Hematopoietic multipotent progenitor cell treated with erythropoietin and hydrocortisone succinate and interleukin-3 and kit ligand, for 6 days (in vitro differentiated cells): ENCODE data around the gene RGS6.

Source experiments
- DNase-seq: peaks from one replicate; pipeline ENCODE4 v3.0.0-alpha.2; 2015

The RGS6 gene

DNA sequence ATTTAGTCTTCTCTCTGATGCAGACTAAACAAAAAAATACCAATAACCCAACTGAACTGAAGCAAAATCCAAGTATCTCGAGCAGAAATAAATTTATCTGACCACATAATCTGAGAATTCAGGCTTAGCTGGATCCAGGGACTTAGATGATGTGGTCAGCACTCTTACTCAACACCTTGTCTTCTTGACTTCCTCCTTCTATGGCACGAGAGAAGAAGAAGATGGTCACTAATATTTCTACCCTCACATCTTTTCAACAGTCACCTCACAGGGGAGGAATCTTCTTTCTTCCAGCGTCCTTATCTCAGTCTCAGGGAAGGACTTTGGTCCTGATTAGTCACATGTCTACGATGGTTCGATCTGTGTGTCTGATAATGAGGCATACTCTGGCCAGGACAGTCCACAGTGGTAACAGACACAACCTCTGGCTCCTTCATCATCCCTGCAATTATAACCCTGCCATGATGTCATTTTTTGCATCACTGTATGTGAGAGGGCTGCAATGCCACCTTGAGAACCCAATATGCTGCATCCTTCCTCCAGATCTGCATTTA is 15.8 kb downstream of the RGS6 start:
- DNase-seq = peak; percentile 42

DNA sequence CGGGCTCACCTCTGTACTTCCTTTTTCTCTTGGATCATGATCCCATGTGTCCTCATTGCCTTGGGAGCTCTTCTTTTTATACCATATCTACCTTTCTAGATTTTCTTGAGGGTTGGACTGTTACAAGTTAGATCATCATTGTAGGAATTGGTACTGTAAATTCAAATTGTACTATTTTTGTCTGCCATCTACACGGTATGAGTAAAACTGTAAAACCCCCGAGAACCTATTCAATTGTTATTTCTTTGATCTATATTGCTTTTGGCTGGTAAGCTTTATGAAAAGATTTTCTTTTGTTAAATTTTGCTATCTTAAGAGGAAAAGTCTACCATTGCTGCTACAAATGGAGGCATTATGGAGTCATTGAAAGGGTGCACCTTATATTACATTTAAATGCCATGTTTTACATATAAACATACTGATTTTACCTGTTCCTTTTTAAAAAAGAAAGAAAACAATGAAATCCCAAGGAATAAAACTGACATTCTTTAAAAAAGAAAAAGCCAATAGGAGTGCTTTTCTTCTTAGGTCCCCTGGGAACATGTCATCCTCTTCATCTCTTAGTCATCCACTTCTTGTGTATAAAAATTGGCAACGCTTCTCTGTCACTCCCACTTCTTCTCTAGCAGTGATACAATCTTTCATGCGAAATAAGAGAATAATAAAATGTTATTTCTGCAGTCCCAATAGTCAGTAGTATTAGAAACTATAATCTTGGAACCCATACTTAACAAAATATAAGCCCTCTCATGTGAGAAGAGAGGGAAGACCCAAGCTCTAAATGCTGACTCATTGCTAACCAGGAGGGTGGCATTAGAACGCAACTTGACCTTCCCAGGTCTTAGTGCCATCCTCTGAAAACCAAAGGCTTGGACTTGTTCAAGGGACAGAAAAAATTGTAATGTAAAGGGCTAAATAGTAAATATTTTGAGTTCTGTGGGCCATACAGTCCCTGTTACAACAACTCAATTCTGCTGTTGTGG is 20.4 kb downstream of the RGS6 start:
- no peak for DNase-seq

DNA sequence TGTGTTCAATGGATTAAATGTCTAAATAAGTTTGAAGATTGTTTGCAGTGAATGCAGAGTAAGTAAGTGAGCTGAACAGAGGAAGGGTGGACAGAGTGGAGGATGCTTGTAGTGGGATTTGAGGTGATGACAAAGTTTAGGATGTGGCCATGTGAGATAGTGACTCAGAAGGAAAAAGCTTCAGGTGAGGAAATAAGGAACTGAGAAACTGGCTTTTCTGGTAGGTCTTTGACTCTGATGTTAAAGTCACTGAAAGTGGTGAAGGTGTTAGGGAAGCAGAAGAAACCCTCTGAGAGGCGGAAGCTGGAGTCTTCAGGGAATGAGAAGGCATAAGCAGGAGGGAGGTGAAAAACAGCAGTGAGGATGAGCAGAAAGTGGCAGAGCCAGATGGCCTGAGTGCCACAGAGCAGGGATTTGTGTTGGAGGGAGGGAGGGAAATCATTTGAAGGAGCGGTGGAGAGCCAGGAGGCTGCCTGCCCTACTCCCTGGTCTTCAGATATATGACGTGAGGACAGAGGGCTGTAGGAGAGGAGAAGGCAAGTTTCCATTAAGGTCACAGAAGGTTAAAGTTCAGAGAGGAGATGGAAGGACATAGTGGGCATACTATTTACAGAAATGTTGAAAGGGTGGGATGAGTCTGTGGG is 24.8 kb downstream of the RGS6 start:
- no peak for DNase-seq

DNA sequence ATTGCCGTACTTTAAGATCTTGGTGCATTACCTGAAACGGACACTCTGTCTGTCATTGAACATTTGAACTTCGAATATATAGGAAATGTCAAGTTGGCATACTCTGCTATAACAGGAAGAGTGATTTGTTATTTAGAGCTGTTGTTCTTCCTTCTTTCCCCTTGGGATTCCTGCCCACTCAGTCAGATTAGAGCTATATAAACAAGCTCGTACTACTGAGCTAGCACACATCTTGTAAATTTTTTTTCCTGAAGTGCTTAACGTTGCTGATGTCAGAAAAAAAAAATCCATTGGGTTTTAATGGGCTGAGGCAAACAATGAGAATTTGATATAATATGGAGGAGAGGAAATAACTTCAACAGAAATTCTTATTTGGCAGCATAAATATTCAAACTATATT is 26.8 kb downstream of the RGS6 start:
- DNase-seq = no peak

DNA sequence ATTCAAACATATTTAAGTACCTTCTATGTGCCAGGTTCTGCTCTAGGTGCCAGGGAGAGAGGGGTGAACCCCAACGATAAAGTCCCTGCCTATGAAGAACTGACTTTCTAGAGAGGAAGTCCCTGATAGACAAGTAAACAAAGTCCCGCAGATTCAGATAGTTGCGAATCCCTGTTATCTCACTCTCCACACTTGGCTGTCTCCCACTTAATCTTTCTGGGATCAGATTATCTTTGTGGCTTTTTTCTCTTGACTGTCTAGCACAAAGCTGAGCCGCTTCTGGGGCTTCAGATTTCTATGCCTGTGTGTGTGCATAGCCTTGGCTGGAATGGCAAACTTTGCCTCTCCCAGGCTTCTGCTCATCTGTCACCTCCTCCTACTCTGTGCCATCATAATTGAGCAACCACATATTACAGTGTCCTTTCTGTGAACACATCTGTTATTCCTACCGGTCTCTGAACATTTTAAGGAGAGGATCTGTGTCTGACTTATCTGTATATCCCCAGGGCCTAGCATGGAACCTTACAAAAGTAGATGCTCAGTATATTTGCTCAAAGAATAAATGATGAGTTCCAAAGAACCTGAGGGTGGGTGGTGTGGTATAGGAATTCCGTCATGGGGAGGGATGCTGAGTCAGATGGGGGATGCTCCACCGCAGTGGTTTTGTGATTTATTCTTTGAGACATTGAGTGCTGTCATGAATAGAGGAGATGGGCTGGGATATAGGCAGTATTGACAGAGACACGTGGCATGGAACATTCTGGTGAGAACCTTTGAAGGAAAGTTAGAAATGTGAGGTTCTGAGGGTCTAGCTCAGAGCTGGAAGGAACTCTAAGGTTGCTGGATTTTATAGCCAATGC is 28.5 kb downstream of the RGS6 start:
- DNase-seq = peak; percentile 63

DNA sequence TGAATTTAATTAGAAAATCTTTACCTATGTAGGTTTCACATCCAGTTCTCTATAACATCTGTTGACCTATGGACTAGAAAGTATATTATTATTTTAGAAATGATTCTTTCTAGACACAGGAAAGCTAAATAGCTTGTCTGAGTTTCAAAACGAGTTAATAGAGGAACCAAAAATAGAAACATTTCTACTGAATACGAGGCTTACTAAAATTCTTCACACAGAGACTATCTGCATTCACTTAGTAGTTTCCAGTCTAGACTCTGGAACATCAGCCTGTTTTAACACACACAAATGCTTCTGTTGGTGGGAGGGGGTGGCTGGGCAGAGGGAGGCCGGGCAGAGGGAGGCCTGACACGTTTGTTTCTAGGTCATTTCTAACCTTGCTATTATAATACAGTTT is 29.7 kb downstream of the RGS6 start:
- no peak for DNase-seq

DNA sequence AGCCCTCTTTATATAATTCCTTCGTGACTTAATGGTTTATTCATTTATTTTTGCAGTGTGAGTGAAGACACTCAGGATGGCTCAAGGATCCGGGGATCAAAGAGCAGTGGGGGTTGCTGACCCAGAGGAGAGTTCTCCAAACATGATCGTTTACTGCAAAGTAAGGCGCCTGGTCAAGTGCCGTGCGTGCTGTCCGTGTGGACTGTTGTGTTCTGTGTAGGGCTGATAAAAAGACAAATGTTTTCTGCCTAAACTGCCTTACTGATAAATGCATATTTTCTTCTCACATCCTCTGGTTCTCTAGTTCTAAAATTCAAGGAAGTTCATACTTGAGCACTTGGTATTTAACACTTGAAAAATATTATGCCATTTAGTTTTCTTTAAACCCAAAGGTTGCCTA is 32.5 kb downstream of the RGS6 start:
- DNase-seq = peak; percentile 62

DNA sequence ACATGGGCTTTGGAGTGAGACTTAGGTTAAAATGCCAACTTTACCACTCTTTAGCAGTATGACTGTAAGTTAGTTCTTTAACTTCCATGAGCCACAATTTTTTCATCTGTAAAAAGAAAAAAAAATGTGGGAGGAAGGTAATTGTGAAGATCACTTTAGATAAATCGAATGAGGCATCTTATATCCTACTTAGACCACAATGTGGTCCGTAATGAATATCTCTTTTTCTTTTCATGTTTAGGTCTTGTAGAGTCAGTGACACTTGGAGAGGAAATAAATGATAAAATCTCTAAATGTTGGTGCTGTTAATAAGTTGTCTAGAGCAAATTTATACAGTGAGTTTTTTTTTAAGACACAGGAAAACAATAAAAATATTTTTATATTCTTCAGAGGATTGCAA is 34.3 kb downstream of the RGS6 start:
- no peak for DNase-seq

DNA sequence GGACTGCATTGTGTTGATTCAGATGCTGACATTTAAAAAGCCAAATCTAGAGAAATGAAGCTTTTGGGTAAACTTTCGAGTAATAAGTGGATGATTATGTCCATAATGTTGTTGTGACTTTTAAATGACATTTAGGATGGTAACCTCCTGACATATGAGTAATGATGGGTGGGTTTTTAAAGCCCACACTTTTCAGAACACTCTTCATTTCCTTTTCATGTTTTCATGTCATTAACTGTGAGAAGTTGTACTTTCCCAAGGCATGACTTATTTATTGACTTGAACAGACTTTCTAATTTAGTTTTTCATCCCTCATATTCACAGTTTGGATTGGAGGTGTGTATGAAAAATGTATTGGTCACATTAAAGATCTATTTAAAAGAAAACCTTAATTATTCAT is 35.5 kb downstream of the RGS6 start:
- DNase-seq = no peak

DNA sequence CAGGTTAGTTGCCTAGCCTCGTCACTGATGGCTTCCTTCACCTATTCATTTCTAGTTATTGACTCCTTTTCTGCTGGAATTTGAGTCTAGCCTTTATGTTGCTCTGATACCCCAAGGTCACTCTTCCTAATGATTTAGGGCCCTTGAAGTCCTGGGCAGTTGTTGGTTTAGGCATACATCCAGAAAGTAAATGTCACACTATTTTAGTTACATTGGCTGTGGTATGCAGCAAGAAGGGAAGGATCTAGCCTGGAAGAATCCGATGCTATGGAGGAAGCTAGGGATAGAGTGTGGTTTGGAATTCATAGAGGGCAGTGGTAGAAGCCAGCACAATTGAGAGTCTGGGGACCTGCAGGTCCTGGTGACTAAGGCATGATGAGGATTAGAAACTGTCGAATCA is 38.0 kb downstream of the RGS6 start:
- DNase-seq = no peak

DNA sequence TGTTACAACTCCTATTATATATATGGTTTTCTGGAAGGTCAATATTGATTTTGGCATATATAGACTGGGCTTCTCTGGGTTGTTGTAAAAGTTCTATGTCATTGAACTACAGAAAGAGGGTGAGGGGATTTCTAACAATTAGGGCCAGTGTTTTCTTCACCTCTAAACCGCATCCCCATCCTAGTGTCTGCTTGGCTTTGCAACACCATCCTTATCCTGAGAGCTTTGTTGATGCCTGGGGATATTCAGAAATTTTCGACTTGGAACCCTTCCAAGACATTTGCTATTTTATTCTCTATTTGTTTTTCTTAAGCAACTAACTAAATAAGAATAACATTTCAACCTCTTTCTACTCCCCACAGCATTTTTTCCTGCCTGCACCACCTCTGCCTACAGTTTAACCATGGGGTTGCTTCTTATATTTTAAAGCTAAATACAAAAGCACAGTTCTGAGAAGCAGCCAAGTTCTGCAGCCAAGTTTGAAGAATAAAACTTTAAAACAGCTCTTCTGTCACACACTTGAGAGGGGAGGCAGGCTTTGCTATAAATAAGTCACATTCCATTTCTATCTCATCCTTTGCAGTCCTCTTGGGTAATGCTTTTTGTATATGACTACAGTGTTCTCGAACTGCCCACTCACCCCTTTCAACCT is 53.4 kb downstream of the RGS6 start:
- DNase-seq = no peak

DNA sequence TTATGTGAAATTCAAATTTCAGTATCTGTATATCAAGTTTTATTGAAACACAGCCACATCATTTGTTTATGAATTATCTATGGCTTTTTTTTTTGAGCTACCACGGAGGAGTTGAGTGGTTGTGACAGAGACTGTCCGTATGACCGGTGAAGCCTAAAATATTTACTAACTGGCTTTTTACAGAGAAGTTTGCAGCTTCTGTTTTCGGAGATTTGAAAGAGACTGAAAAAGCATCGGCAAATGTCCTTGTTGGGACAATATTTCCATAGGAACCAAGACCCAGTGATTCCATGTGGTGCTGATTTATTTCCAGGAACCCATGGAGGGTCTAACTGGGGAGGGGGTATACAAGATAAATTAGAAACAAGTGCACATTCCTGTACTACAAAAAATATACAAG is 56.2 kb downstream of the RGS6 start:
- DNase-seq = no peak

DNA sequence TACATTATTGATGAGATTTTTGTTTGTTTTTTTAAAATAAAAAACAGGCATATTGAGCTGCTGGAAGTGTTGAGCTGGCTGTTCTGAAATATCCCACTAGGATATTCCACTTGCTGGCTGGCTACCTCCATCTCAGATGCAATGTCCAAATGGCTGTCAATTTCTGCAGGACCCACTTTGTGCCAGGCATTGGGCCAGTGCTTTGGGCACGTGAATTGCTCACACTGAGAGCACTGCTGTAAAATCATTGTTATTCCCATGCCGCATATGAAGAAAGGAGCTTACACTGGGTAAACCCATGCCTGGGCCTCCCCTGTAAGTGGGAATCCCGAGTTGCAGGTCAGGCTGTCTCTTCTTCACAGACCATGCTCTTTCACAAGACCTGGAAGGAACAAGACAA is 56.7 kb downstream of the RGS6 start:
- no peak for DNase-seq

DNA sequence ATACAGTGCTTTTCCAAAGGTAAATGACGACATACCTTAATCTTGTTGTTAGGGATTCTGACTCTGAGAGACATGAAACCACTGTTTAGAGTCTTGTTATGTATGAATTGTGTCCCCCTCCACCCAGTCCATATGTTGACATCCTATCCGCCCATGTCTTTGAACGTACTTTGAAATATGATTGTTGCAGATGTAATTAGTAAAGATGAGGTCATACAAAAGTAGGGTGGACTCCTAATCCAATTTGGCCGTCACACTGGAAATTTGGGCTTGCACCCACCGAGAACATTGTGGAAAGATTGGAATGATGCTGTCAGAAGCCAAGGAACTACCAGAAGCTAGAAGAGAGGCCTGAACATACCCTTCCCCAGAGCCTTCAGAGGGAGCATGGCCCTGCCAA is 62.2 kb downstream of the RGS6 start:
- no peak for DNase-seq

DNA sequence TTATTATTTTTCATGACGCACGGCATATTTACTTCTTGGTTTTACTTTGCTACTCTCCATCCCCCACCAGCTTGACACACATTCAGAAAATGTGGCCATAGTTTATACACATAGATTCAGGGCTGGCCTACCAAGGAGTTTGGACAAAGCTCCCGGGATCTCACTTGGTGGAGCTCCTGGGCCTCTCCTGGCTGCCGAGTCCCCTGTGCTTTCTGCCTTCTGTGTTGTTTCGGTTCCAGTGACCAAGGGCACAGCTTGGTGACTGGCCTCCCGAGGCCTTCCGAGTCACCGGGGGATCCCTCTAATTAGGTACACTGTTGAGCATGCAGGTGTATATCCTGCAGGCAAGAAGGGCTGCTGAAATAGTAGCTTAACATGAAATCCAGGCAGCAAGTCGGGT is 63.5 kb downstream of the RGS6 start:
- no peak for DNase-seq

DNA sequence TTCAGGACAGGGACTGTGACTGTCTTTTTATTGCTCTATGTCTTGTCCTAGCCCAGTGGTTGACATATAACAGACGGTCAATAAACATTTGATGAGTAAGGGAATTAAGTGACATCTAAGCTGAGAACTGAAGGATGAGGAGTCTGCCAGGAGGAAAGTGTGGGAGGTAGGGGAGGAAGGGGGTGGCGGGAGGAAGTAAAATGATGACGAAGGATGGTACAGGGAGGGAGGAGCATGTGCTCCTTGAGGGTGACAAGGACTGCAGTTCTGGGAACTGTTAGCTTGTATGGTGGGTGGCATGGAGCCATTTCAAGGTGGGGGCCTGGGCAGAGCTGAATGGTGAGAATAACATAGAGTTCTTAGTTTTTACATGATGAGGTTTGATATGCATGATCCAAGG is 64.4 kb downstream of the RGS6 start:
- DNase-seq = no peak

DNA sequence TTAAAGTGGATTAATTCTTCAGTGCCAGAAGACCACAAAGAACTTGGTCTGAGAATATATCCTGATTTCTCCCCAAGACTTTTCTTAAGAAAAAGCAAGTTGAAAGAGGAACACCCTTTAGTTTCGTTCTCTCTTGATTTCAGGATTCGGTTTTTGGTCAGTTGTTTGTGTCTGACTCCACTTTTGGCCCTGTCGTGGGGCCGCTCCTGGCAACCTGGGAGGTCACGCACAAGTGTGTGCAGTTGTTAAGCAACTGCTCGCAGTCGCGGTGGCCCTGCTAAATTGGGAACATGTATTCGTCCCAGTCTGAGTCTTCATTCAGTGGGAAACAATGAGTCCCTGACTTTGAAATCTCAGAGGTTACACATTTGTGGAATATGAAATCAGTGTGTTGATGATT is 68.7 kb downstream of the RGS6 start:
- DNase-seq = no peak

DNA sequence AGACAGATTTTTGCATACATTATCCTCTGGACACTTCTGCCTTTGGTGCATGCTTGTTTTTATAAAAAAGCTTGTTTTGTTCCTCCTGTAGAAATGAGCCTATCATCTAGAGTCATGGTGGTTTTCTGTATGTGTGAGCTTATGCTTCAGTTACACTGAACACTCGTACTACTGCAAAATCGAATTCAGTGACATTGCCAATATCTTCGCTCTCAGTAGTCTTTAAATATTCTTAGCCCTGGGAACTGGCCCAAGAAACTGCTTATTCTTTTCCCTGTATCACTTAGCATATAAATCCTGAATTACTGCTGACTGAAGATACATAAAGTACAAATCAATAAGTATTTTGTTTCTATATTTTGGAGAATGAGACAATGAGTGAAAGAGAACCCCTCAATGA is 70.5 kb downstream of the RGS6 start:
- DNase-seq = no peak

DNA sequence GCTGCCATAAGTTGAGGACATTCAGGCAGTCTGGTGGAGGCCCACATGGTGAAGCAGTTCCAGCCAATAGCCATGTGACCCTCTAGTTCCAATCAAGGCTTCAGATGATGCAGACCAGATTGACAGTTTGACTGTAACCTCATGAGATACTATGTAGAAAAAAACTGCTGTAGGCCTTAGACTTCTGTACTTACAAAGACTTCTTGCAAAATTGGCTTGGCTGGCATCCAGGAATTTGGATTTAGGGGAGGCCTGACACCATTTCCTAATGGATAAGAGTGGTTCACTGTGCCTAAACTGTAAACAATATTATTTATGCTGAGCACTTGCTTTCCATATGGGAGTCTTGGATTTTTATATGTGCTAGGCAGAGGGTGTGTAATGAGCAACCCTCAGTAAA is 76.4 kb downstream of the RGS6 start:
- DNase-seq = no peak

DNA sequence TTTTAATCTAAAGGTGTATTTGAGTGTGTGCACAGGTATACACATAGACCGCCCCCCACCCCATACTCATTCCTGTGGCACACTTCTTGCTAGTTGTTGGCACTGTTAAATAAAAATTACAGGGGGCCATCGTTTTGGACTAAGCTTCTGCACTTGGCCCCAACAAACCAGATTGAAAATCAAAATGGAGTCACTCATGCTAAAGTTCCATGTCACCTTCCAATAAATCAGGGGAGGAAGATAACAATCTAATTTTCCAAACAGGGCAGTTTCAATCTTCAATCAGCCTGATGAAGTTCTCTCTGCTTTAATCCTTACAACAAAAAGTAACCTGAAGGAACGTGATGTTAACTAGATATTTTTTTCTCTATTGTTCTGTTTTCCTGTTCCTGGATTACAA is 78.2 kb downstream of the RGS6 start:
- DNase-seq = no peak

DNA sequence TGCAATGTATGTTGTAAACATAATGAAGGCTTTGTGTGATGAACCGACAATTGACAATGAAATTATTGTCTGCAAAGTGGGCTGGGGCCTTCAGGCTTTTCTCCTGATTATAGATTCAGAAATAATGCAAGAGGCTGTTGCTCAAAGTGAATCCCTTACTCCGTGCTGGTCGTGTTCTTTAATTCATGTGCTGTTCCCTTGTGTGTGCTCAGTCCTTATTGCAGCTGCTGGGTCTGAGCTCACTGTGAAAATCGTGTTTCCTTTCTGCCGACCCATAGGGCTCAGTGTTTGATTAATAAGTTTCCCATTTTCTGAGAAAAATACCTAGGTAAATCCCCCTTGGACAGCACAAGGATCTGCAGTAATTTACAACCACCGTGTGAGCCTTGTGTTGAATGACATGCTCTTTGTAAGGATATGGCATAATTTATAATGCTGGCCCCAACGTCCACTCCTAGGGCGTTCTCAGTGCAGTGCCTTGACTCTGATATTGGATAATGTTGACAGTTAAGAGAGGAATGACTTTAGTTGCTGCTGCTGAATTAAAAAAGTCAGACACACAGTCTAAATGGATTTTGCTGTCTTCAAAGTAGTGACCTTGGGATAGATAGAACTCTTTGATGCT is 81.6 kb downstream of the RGS6 start:
- DNase-seq = no peak

DNA sequence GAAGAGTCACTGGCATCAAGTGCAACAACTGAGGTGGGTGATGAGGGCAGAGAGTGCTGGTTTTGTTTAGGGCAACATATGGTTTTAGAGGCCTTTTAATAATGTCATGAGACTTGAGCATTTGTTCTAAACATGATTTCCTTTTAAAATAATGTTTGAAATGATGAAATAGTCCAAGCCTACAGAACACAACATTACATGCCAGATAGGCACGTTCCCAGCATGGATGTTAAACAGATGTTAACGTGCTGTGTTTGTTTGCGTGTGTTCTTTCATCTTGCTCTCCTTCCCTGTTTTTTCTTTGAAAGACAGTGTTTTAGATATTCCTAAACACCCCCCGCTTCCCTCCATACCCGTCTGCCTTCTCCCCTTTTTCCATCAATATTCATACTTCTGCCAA is 82.3 kb downstream of the RGS6 start:
- no peak for DNase-seq
